ENCODE measurements around the gene HAPSTR1.

The HAPSTR1 gene

DNA sequence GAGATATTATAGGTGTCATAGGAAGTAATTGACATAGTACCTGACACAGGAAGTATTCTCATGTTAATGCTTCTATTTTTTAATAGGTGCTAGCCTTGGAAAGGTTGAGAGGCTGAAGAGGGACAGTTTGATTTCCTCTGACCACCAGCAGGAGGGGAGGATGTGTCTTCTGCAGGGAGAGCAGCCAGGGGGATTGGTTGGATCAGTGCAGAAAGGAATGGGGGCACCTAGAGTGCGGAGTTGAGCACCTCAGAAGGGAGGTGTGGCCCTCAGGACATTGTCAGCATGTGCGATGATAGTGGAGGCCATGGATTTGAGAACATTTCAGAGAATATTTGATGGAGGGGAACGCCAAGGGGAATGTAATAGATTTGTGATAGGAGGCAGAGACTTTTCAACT lies 23.4 kb downstream of the HAPSTR1 start:
- in situ Hi-C loops (cut with MboI; ENCODE audit: low pct_unique_long_range_greater_than_20kb, low sequenced_read_pairs) = no loop called here
- DNase-seq = no peak

DNA sequence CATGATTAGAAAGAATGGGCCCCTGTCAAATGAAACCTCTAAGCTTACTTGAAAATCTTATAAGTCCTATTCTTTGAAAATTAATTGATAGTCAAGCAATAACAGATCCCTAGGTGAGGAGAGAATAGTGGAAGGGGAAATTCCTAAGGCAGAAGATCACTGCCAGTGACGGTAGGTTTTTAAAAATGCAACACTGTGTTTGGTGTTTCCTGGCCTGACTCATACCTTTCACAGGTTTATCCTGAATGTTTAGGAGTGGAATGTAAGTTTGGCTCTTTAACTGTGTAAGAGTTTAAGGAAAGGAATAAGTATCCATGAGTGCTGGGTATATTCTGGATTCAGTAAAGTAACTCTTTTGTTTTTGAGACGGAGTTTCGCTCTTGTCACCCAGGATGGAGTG lies 23.8 kb downstream of the HAPSTR1 start:
- in situ Hi-C loops (cut with MboI; ENCODE audit: low pct_unique_long_range_greater_than_20kb, low sequenced_read_pairs) = no loop called here
- DNase-seq = no peak

DNA sequence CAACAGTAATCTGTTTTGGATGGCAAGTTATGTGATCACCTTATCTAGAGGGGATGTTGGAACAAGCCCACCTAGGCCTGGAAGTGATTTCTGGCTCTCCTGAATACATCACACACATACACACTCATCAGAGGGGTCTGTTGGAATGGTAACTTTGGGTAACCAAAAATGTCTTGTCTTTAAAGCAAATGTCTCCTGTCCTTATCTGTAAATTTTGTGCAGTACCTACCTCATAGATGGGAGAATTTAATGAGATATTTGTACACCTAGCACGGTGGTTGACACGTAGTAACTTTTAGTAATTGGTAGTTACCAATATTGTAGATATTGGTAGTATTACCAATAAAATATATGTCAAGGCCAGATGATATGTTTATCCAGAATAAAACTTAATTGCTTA lies 24.7 kb downstream of the HAPSTR1 start:
- in situ Hi-C loops (cut with MboI; ENCODE audit: low pct_unique_long_range_greater_than_20kb, low sequenced_read_pairs) = no loop called here

DNA sequence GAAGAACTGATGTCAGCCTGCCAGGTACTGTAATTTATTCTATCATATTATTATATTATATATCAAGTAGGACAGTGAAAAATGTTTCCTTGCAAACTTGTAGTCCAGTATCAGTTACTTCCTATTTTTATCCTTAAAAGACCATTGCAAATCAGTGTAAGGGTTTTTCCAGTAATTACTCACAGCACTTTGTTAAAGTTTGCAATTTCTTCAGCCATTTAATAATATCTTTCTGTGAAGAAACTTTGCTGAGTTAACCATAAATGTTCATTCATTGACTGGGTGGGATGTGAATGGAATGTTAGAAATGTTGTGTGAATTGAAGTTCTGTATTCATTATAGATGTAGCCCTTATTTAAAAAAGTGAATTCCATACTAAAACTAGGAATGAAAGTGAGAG lies 26.7 kb downstream of the HAPSTR1 start:
- DNase-seq = no peak
- in situ Hi-C loops (cut with MboI; ENCODE audit: low pct_unique_long_range_greater_than_20kb, low sequenced_read_pairs) = no loop called here

More for the DNA sequence above, 24.7 kb downstream of the HAPSTR1 start:
- DNase-seq = no peak

DNA sequence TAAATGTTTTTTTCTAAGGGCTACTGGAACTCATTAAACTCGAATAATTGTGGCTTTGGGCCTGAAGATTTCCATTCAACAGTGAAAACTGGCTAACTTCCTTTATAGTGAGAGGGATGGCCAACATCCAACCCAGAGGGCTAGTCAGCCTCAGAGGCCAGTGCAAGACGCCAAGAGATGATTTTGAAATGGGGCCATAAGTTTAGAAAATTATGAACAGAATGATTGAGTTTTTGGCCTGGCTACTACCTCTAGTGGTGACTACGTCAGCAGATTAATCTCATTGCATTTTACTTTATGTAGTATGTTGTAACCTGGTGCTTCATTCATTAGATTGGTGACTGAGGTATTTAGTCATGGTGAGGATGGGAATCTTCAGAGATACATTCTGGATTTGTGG lies 28.4 kb downstream of the HAPSTR1 start:
- DNase-seq = no peak
- in situ Hi-C loops (cut with MboI; ENCODE audit: low pct_unique_long_range_greater_than_20kb, low sequenced_read_pairs) = no loop called here

DNA sequence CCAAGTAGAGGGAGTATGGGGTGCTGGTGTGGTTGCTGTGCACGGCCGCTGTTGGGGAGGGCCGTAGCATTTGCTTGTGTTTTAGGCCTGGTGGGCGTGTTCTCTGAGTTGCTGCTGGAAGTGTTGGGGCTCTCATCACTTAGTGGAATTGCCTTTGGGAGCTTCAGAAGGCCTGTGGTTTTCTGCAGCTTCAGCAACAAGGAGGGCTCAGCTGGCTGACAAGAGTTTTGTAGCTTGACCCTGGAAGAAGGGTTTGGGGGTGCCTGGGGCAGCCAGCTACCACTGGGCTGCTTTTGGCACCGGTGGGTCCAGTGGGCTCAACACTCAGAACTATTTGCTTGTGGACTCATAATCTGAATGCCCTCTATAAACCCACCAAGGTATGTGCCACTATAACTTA lies 30.9 kb downstream of the HAPSTR1 start:
- DNase-seq = no peak
- in situ Hi-C loops (cut with MboI; ENCODE audit: low pct_unique_long_range_greater_than_20kb, low sequenced_read_pairs) = no loop called here

DNA sequence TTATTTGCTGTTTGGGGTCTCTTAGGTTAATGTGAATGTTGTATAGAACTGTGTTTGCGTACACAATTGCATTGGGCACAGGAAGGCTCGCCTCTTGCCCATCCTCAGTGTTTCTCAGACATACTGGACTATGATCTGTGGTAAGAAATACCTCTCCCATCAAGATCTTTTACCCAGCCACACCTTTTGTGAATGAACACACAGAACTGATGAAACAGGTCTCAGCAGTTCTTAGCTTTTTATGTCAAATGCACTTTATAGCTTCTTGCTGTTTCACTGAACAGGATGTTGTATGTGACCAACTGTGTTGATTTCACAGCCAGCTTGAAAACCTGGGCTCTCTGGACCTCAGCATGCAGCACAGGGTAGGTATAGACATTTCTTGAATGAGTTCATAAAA lies 31.5 kb downstream of the HAPSTR1 start:
- in situ Hi-C loops (cut with MboI; ENCODE audit: low pct_unique_long_range_greater_than_20kb, low sequenced_read_pairs) = no loop called here
- no peak for DNase-seq

DNA sequence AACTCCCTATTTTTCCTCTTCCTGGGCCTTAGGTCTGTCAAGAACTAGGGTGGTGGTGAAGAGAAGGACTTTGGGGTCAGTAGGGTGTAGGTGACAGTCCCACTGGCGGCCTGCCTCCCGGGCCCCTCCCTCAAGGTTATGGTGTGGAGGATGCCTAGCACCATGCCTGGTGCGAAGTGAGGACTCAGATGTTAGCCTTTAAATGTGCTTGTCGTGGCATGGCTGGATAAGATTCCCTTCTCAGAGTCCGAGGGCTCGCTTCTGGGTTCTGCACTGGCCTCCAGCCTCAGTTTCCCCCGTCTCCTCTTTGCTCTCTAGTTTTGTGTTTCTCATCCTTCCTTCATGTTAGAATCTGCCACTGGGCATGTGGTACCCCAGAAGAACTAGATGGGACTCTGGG lies 32.0 kb downstream of the HAPSTR1 start:
- DNase-seq = no peak
- in situ Hi-C loops (cut with MboI; ENCODE audit: low pct_unique_long_range_greater_than_20kb, low sequenced_read_pairs) = no loop called here

DNA sequence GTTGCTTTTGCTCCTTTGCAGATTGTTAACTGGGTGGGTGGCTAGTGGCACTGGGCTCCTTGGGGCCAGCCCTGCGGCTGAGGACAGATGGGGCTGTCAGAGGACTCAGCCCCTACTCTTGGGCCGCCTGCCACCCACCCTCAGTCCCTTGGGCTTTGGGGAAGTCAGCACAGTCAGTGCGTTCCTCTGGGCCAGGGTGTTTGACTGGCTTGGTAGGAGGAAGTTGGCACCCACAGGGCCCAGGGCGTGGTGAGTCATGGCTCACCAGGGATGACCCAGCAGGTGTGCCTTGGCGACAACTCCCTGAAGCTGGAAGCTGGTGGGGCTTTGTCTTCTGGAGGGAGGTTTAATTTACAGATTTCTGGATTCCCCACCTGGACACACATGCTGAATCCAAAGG lies 32.4 kb downstream of the HAPSTR1 start:
- peak; percentile 33 for DNase-seq
- in situ Hi-C loops (cut with MboI; ENCODE audit: low pct_unique_long_range_greater_than_20kb, low sequenced_read_pairs) = no loop called here

DNA sequence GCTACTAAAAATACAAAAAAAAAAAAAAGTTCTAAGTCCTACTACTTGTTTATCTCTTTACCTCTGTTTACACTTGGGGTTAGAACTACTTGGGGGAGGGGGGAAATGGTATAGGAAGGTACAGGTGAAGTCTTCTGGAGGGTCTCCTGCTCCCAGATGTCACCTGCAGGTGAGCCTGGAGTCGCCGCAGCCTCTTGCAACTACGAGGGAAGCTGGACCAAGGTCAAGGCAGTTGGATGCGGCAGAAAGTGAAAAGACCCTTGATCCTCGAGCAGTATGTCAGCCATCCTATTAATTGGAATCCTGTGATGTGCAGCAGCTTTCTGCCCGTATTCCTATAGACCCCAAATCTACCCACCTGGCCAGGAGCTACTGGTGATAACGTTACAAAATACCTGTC lies 33.0 kb downstream of the HAPSTR1 start:
- DNase-seq = no peak
- in situ Hi-C loops (cut with MboI; ENCODE audit: low pct_unique_long_range_greater_than_20kb, low sequenced_read_pairs) = no loop called here

DNA sequence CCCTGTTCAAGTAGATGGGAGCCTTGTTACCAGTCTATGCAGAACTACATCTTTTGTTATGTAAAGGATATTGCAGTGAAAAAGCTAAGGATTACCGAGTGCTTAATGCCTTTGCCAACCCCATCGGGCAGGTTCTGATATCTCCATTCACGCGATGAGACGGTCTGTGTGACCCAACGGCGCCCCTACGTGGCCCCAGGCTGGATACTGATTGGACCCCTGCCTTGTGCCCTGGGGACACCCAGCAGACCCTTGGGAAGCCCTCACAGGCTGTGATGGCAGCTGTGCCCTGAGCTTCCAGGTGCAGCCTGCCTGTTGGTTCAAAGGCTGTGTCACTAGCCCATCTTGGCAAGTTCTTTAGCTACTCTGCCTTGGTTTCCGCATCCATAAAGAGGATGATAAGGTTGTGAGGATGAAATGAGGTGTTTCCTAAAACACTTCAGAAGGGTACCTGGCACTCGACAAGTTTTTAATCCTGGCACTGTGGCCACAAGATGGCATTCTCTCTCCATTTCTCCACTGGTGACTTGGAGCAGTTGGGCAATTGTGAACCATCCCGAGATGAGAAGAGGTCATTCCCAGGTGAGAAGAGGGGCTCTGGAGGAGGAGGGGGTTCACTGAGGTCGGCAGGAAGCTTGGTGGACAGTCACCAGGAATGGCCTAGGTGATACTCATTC lies 33.6 kb downstream of the HAPSTR1 start:
- DNase-seq = no peak

DNA sequence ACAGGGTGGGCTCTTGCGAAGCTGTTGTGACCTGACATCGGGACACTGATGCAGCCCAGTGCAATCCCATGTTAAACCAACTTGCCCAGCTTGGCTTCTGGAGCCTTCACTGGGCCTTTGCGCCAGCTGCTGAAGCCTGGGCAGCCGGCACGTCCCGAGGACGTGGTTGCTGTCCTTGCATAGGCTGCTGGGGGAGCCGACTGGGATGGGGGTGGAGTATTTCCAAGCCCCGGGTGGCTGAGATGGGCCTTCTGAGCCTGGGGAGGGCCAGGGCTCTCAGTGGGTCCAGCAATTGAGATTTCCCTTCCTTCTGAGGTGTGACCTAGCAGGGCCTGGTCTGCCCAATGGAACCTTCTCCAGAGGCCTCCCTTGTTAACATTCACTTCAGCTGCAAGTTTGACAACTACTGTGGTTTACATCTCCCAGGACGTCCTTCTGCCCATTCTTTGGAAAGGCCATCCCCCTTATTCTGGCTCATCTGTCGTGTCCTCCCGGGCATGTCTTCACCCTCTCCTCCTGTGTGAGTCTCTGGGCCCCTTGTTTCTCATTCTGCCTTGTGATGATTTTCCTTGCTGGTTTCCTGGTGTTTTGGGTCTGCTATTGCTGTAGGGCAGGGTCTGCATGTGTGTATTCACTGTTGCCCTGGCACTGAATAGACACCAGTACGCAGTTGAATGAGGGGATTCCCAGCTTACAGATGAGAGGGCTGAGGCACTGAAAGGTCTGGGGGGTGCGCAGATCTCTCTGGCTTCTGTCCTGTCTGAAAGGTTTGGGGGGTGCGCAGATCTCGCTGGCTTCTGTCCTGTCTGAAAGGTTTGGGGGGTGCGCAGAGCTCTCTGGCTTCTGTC lies 34.4 kb downstream of the HAPSTR1 start:
- no peak for DNase-seq
- in situ Hi-C loops (cut with MboI; ENCODE audit: low pct_unique_long_range_greater_than_20kb, low sequenced_read_pairs) = loop anchor here (25.0 kb wide), 1 partner anchor 464 kb away; the partner anchor contains the start of gene ABAT

More for the DNA sequence above, 33.6 kb downstream of the HAPSTR1 start:
- in situ Hi-C loops (cut with MboI; ENCODE audit: low pct_unique_long_range_greater_than_20kb, low sequenced_read_pairs) = loop anchor here (25.0 kb wide), 1 partner anchor 463 kb away; the partner anchor contains the start of gene ABAT

DNA sequence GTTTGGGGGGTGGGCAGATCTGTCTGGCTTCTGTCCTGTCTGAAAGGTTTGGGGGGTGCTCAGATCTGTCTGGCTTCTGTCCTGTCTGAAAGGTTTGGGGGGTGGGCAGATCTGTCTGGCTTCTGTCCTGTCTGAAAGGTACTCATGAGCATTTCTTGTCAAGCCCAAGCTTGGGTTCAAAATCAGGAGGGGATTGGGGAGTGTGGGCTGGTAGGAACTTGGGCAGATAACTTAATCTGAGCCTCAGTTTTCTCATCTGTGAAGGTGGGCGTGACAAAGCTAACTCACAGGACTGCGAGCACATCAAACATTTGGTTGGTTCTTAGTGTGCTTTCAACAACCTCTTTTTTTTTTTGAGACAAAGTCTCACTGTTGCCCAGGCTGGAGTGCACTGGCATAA lies 35.2 kb downstream of the HAPSTR1 start:
- in situ Hi-C loops (cut with MboI; ENCODE audit: low pct_unique_long_range_greater_than_20kb, low sequenced_read_pairs) = loop anchor here (25.0 kb wide), 1 partner anchor 464 kb away; the partner anchor contains the start of gene ABAT
- no peak for DNase-seq

DNA sequence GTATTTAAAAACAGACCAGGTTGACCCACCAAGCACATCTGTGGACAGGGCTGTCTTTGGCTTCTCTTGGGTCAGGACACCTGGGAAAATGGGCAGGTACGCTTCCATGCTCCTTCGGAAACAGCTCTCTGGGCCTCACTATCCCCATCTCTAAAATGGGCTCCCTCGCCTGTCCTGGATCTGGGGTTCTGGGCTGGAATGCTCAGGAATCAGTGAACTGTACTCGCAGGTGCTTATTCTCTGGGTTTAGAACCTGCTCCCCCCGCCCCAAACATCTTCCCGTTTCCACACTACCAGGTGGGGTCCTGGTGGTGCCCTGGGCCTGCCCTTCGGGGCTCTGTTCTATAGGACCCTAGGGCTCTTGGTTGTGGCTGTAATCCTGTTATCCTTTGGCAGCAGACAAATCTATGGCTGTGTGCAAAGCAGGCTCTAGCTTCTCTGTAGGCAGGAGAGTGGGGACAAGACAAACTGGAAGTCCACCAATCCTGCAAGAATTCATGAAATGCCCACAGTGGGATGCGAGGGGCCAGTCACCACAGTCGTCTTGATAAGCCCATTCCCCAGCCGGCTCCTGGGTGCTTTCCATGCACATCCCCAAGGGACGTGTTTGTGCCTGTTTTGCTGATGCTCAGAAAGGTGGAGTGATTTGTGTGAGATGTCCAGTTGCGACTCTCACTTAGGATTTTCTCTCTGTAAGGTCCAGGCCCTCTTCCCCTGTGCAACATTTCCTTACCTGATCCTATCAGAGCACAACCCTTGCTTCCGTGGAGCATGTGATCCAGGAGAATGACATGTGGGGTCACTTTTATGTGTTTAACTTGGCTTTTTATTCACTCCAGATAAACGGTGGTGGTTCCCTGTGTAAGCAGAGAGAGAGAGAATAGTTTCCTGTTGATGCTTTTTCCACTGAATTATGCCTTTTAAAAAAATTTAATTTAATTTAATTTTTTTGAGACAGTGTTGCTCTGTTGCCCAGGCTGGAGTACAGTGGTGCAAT lies 37.2 kb downstream of the HAPSTR1 start:
- no peak for DNase-seq
- in situ Hi-C loops (cut with MboI; ENCODE audit: low pct_unique_long_range_greater_than_20kb, low sequenced_read_pairs) = loop anchor here (25.0 kb wide), 1 partner anchor 466 kb away; the partner anchor contains the start of gene ABAT

DNA sequence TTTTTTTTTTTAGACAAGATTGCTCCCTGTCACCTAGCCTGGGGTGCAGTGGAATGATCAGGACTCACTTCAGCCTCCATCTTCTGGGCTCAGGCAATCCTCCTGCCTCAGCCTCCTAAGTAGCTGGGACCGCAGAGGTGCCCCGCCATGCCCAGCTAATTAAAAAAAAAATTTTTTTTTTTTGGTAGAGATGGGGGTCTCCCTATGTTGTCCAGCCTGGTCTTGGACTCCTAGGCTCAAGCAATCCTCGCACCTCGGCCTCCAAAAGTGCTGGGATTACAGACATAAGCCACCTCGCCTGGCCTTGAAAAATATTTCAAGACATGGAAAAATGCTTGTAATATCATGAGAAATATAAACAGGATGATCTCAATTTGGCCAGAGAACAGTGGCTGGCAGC lies 42.9 kb downstream of the HAPSTR1 start:
- DNase-seq = no peak
- in situ Hi-C loops (cut with MboI; ENCODE audit: low pct_unique_long_range_greater_than_20kb, low sequenced_read_pairs) = loop anchor here (25.0 kb wide), 1 partner anchor 472 kb away; the partner anchor contains the start of gene ABAT

DNA sequence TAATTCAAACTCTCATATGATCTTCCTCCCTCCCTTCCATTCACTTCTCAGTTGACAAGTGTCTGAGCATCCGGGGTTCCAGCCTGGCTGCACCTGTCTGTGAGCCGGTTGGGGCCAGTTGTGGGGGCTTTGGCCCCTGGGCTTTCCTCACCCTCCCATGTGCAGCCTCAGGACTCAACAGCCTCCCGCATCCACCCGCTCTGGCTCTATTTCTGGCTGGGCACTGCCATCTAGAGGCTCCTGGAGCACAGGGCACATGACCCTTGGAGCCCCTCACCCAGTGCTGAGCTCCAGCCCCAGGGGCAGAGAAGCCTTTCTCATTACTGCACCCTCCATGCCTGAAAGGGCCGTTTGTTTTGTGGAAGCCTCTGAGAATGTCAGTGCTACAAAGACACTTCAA lies 43.3 kb downstream of the HAPSTR1 start:
- peak; percentile 79 for DNase-seq
- in situ Hi-C loops (cut with MboI; ENCODE audit: low pct_unique_long_range_greater_than_20kb, low sequenced_read_pairs) = loop anchor here (25.0 kb wide), 1 partner anchor 472 kb away; the partner anchor contains the start of gene ABAT

DNA sequence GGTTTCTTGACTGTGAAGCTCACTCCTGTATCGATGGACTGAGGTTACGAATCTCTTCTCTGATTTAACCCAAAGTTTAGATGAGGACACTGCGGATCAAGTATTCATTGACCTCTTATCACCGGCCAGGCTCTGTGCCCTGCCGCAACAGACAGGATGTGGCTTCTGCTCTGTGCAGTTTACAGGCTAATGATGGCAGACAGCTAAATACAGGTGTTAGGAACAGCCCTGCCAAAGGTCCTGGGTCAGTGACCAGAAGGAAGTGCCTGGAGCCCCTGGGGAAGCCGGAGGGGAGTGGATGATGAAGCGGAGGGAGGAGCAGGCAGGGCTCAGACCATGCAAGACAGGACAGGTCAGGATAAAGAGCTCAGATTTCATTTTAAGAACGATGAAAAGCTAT lies 44.4 kb downstream of the HAPSTR1 start:
- DNase-seq = peak; percentile 30
- in situ Hi-C loops (cut with MboI; ENCODE audit: low pct_unique_long_range_greater_than_20kb, low sequenced_read_pairs) = loop anchor here (25.0 kb wide), 1 partner anchor 473 kb away; the partner anchor contains the start of gene ABAT

DNA sequence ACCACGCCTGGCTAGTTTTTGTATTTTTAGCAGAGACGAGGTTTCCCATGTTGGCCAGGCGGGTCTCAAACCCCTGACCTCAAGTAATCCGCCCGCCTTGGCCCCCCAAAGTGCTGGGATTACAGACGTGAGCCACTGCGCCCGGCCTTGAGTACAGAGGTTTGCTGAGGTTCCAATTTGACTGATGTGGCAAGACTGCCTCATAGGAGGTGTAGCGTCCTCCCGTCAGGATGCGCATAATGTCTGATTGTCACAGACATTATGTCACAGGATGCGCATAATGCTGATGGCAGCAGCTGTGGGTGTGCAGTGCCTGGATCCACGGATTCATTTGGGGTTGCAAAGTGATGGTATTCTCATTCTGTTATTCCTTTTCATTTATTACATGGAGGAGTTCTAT lies 45.2 kb downstream of the HAPSTR1 start:
- in situ Hi-C loops (cut with MboI; ENCODE audit: low pct_unique_long_range_greater_than_20kb, low sequenced_read_pairs) = loop anchor here (25.0 kb wide), 1 partner anchor 474 kb away; the partner anchor contains the start of gene ABAT
- no peak for DNase-seq

Measured in KBM-7 (cell line).